Neural cell (in vitro differentiated cells): Measurements from ENCODE around the gene RASGRP2.

Source experiments
- EP300 ChIP-seq: fragments of 450-650 bp; conservative IDR thresholded peaks from 2 replicates; pipeline ENCODE4 v1.6.1; 2014; ENCODE audit warnings: antibody characterized with exemption, mild to moderate bottlenecking, moderate library complexity; ENCODE audit not compliant: poor library complexity, severe bottlenecking
- EZH2 ChIP-seq: fragments of 200-600, 300-800 bp; shearing (Covaris generic), sonication (generic); IDR thresholded peaks from 2 replicates; pipeline ENCODE4 v1.6.1; 2014; ENCODE audit warnings: antibody characterized with exemption, low read length, borderline replicate concordance, mild to moderate bottlenecking; ENCODE audit not compliant: insufficient read depth, poor library complexity, severe bottlenecking
- POLR2AphosphoS5 ChIP-seq: IDR thresholded peaks from 2 replicates; pipeline ENCODE4 v1.6.1; 2012
- RAD21 ChIP-seq: fragments of 450-650 bp; conservative IDR thresholded peaks from 2 replicates; pipeline ENCODE4 v1.6.1; 2014; ENCODE audit warnings: antibody characterized with exemption, mild to moderate bottlenecking, moderate library complexity
- SMC3 ChIP-seq: fragments of 450-650 bp; conservative IDR thresholded peaks from 2 replicates; pipeline ENCODE4 v1.6.1; 2014; ENCODE audit warnings: antibody characterized with exemption, mild to moderate bottlenecking, moderate library complexity; ENCODE audit not compliant: poor library complexity
- TF ChIP-seq, protein P1 (sequence below): fragments of 450-650 bp; IDR thresholded peaks from 2 replicates; pipeline ENCODE4 v1.5.1; 2014; ENCODE audit warnings: antibody characterized with exemption, mild to moderate bottlenecking, moderate library complexity; ENCODE audit not compliant: poor library complexity, severe bottlenecking
- TF ChIP-seq, protein P2 (sequence below): IDR thresholded peaks from 2 replicates; pipeline ENCODE4 v1.6.1; 2012; ENCODE audit warnings: borderline replicate concordance

DNA sequence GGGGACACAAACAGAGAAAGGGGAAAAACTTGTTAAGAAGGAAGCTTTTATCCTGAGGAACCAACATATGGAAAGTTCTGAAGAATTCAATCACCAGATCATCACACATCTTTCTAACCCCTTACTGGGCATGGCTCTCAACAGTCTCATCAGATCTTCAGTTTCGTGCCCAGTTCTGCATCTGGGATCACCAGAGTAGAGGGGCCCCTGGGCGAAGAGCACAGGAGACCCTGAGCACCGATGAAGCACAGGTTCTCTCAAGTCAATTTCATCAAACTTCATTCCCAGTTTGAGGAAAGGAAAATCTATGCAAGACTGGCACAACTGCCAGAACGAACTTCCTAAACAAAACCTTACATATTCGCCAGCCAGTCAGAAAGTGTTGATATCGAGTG, 24.4 kb upstream of the RASGRP2 start:
- TF ChIP-seq, protein P1, sequence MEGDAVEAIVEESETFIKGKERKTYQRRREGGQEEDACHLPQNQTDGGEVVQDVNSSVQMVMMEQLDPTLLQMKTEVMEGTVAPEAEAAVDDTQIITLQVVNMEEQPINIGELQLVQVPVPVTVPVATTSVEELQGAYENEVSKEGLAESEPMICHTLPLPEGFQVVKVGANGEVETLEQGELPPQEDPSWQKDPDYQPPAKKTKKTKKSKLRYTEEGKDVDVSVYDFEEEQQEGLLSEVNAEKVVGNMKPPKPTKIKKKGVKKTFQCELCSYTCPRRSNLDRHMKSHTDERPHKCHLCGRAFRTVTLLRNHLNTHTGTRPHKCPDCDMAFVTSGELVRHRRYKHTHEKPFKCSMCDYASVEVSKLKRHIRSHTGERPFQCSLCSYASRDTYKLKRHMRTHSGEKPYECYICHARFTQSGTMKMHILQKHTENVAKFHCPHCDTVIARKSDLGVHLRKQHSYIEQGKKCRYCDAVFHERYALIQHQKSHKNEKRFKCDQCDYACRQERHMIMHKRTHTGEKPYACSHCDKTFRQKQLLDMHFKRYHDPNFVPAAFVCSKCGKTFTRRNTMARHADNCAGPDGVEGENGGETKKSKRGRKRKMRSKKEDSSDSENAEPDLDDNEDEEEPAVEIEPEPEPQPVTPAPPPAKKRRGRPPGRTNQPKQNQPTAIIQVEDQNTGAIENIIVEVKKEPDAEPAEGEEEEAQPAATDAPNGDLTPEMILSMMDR, result no peak
- TF ChIP-seq EP300 (no peak), EZH2 (no peak), SMC3 (no peak), POLR2AphosphoS5 (no peak), RAD21 (no peak)
- TF ChIP-seq, protein P2, sequence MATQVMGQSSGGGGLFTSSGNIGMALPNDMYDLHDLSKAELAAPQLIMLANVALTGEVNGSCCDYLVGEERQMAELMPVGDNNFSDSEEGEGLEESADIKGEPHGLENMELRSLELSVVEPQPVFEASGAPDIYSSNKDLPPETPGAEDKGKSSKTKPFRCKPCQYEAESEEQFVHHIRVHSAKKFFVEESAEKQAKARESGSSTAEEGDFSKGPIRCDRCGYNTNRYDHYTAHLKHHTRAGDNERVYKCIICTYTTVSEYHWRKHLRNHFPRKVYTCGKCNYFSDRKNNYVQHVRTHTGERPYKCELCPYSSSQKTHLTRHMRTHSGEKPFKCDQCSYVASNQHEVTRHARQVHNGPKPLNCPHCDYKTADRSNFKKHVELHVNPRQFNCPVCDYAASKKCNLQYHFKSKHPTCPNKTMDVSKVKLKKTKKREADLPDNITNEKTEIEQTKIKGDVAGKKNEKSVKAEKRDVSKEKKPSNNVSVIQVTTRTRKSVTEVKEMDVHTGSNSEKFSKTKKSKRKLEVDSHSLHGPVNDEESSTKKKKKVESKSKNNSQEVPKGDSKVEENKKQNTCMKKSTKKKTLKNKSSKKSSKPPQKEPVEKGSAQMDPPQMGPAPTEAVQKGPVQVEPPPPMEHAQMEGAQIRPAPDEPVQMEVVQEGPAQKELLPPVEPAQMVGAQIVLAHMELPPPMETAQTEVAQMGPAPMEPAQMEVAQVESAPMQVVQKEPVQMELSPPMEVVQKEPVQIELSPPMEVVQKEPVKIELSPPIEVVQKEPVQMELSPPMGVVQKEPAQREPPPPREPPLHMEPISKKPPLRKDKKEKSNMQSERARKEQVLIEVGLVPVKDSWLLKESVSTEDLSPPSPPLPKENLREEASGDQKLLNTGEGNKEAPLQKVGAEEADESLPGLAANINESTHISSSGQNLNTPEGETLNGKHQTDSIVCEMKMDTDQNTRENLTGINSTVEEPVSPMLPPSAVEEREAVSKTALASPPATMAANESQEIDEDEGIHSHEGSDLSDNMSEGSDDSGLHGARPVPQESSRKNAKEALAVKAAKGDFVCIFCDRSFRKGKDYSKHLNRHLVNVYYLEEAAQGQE, result no peak
